ENCODE measurements around the gene TRAPPC1.
"Not testable (repeated sequence)": the region's sequence is repeated elsewhere in the genome, so short reads cannot be mapped to it uniquely, and the experiment has no call there.

Gene TRAPPC1

DNA sequence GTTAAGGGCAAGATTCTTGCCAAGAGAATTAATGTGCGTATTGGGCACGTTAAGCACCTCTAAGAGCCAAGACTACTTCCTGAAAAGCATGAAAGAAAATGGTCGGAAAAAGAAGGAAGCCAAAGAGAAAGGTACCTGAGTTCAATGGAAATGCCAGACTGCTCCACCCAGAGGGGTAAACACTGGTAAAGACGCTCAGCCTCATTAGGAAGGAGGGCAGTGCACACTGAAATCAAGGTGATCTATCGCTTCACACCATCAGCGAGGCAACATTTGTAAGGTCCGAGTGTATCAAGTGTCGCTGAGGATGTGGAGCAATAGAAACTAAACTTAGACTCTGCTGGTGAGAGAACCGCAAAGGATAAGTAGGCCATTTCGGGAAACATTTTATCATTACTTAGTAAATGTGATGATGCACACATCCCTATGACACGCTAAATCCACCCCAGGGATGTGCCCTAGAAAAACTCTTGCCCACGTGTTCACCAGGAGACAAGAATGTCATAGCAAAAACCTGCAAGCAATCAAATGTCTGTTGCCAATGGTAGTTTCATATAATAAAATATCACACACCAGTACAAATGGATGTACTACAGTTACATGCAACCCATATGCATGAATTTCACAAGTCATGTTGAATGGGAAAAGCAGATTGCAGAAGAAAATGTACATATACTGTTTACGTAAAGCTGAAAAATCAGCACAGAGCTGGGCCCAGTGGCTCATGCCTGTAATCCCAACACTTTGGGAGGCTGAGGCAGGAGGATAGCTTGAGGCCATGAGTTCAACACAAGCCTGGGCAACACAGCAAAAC, 23.9 kb upstream of the TRAPPC1 start:
- DNase-seq (ENCODE audit: low read depth, low spot score), result no peak
- TF ChIP-seq, protein P1, sequence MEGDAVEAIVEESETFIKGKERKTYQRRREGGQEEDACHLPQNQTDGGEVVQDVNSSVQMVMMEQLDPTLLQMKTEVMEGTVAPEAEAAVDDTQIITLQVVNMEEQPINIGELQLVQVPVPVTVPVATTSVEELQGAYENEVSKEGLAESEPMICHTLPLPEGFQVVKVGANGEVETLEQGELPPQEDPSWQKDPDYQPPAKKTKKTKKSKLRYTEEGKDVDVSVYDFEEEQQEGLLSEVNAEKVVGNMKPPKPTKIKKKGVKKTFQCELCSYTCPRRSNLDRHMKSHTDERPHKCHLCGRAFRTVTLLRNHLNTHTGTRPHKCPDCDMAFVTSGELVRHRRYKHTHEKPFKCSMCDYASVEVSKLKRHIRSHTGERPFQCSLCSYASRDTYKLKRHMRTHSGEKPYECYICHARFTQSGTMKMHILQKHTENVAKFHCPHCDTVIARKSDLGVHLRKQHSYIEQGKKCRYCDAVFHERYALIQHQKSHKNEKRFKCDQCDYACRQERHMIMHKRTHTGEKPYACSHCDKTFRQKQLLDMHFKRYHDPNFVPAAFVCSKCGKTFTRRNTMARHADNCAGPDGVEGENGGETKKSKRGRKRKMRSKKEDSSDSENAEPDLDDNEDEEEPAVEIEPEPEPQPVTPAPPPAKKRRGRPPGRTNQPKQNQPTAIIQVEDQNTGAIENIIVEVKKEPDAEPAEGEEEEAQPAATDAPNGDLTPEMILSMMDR (IDR thresholded peaks at IDR 0.05; ENCODE audit: insufficient read depth, low read length, missing control alignments), result no peak
- CTCF ChIA-PET, result interaction anchor here (0.7 to 2.1 kb wide), 8 partner anchors 9 to 102 kb away, joined by 3 to 12 read pairs (median 4); no protein-coding TSS in a partner anchor
- H3K4me3 ChIP-seq (ENCODE audit: low read depth, low read length), result no peak overlapping the region
- POLR2A ChIA-PET, result no interaction called here

DNA sequence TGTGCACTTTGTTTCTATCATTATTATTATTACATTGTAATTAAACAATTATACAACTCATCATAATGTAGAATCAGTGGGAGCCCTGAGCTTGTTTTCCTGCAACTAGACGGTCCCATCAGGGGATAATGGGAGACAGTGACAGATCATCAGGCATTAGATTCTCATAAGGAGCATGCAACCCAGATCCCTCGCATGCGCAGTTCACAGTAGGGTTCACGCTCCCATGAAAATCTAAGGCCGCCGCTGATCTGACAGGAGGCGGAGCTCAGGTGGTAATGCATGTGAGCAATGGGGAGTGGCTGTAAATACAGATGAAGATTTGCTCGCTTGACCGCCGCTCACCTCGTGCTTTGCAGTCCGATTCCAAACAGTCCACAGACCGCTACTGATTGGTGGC, 21.5 kb upstream of the TRAPPC1 start:
- CTCF ChIA-PET, result interaction anchor here (0.5 to 3.5 kb wide), 8 partner anchors 9 to 429 kb away, joined by 3 to 16 read pairs (median 4); no protein-coding TSS in a partner anchor
- H3K4me3 ChIP-seq (ENCODE audit: low read depth, low read length); DNase-seq (ENCODE audit: low read depth, low spot score); POLR2A ChIA-PET: not testable (repeated sequence)

DNA sequence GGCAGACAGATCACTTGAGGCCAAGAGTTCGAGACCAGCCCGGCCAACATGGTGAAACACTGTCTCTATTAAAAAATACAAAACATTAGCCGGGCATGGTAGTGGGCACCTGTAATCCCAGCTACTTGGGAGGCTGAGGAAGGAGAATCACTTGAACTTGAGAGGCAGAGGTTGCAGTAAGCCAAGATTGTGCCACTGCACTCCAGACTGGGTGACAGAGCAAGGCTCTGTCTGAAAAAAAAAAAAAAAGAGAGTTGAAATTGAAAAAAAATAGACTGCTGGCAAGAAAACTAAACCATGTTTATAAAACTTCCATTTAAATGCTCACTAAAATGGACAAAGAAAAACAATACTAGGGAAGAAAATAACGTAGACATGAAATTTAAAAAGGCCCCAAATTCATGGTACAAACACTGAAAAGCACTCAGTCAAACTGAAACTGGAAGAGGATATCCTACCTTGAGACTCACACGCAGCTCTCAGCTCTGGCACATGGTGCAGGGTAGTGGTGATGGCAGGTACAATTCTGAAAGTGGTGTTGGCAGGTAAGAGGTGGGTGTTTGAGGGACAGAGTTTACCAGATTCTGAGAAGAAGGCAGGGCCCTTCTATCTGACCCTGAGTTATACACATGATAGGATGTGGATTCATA, 19.5 kb upstream of the TRAPPC1 start:
- no peak for DNase-seq (ENCODE audit: low read depth, low spot score)
- TF ChIP-seq, protein P1 (IDR thresholded peaks at IDR 0.05; ENCODE audit: insufficient read depth, low read length, missing control alignments), result no peak
- CTCF ChIA-PET, result interaction anchor here (0.8 to 3.5 kb wide), 3 partner anchors 37 to 90 kb away, joined by 3 to 16 read pairs (median 3); no protein-coding TSS in a partner anchor
- no peak overlapping the region for H3K4me3 ChIP-seq (ENCODE audit: low read depth, low read length)
- POLR2A ChIA-PET, result no interaction called here

DNA sequence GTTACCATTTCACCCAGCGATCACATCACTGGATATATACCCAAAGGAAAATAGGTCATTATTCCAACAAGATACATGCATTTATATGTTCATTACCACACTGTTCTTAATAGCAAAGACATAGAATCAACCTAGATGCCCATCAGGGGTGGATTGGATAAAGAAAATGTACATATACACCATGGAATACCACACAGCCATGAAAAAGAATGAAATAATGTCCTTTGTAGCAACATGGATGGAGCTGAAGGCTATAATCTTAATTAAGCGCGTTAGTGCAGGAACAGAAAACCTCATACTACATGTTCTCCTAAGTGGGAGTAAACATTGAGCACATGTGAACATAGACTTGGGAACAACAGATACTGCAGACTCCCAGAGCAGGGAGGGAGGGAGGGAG, 18.8 kb upstream of the TRAPPC1 start:
- TF ChIP-seq, protein P1 (IDR thresholded peaks at IDR 0.05; ENCODE audit: insufficient read depth, low read length, missing control alignments), result no peak
- no peak for DNase-seq (ENCODE audit: low read depth, low spot score)
- H3K4me3 ChIP-seq (ENCODE audit: low read depth, low read length), result no peak overlapping the region
- CTCF ChIA-PET, result interaction anchor here (0.8 kb wide), 1 partner anchor 89 kb away, joined by 3 read pairs; no protein-coding TSS in a partner anchor
- POLR2A ChIA-PET, result no interaction called here

DNA sequence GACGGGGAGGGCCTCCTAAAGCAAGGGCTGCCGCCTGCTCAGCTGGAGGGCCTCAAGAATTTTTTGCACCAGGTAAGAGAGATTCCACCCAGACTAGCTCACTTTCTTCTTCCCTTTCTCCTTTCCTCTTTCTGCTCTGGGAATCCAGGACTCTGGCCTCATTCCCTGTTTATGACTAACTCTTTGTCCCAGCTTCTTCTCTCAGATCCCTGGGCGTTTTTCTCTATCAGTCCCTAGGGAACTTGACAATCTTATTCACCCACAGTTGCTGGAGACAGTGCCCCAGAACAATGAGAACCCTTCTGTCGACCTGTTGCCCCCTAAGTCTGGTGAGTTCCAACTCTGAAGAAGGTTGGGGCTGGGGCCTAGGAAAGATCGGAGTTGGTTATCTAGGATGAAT, 15.9 kb upstream of the TRAPPC1 start:
- CTCF ChIA-PET, result interaction anchor here (0.6 to 1.6 kb wide), 5 partner anchors 15 to 111 kb away, joined by 3 to 6 read pairs (median 4); no protein-coding TSS in a partner anchor
- DNase-seq (ENCODE audit: low read depth, low spot score), result no peak
- TF ChIP-seq, protein P1 (IDR thresholded peaks at IDR 0.05; ENCODE audit: insufficient read depth, low read length, missing control alignments), result no peak
- no peak overlapping the region for H3K4me3 ChIP-seq (ENCODE audit: low read depth, low read length)
- POLR2A ChIA-PET, result no interaction called here

DNA sequence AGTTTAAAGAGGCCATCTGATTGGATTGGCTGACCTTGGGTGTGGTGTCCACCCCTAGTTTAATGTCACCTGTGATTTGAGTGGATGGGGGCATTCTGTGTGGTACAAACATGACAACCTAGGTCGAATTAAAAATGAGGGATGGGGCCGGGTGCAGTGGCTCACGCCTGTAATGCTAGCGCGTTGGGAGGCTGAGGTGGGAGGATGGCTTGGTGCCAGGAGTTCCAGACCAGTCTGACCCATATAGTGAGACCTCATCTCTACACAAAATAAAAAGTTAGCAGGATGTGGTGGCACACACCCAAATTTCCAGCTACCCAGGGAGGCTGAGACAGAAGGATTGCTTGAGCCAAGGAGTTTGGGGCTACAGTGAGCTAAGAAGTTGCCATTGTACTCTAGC, 14.7 kb upstream of the TRAPPC1 start:
- H3K4me3 ChIP-seq (ENCODE audit: low read depth, low read length), result no peak overlapping the region
- DNase-seq (ENCODE audit: low read depth, low spot score), result no peak
- ChIA-PET POLR2A (interaction anchor here (0.6 kb wide), 1 partner anchor 20 kb away, joined by 3 read pairs; no protein-coding TSS in a partner anchor), CTCF (interaction anchor here (1.1 to 4.2 kb wide), 3 partner anchors 14 to 44 kb away, joined by 3 to 19 read pairs (median 5); no protein-coding TSS in a partner anchor)
- TF ChIP-seq, protein P1 (IDR thresholded peaks at IDR 0.05; ENCODE audit: insufficient read depth, low read length, missing control alignments), result no peak
